Naive thymus-derived CD4-positive, alpha-beta T cell (primary cell): Measurements from ENCODE around the gene CCBE1. TPM values are rescaled to one million over a fixed set of nuclear protein-coding genes. Genes with fewer than 3 reads are reported as not detected.

ENCODE experiments used
- ATAC-seq: fragments of 150-1000 bp; cut with Tn5 transposase; 2 replicates; pipeline ENCODE4 v1.10.0; 2021; ENCODE audit warnings: mild to moderate bottlenecking, moderate library complexity
- CTCF ChIA-PET: fragments of 350-600 bp; sonication (Branson Sonifier 250); formaldehyde crosslinking; loops from one replicate; lab custom pipeline; 2021; ENCODE audit warnings: antibody characterized with exemption; lab: Charles Lee
- POLR2A ChIA-PET: fragments of 350-600 bp; sonication (Branson Sonifier 250); formaldehyde crosslinking; loops from one replicate; lab custom pipeline; 2021; ENCODE audit warnings: antibody characterized with exemption, inconsistent platforms; lab: Charles Lee
- DNase-seq, 9 donors: peaks; one replicate each; pipeline versions ENCODE4 v3.0.0 to v3.0.0-alpha.2; 2020 to 2022; ENCODE audit warnings: mixed read lengths in 1 of 9
- H3K27ac ChIP-seq: one replicate; pipeline ENCODE4 v1.7.0; 2013; ENCODE audit warnings: mild to moderate bottlenecking, low read depth, low read length, moderate library complexity
- H3K27me3 ChIP-seq, 2 donors: one replicate each; pipeline ENCODE4 v1.7.0; 2013; ENCODE audit warnings: low read length in 2 of 2, mild to moderate bottlenecking in 2 of 2, moderate library complexity in 2 of 2; ENCODE audit not compliant: control insufficient read depth in 2 of 2, insufficient read depth in 2 of 2
- H3K36me3 ChIP-seq, 3 experiments: 1 replicate in 2 of 3; 2 replicates in 1 of 3; pipeline ENCODE4 v1.7.0; 2013; ENCODE audit warnings: low read length in 3 of 3, mild to moderate bottlenecking in 3 of 3, moderate library complexity in 1 of 3; ENCODE audit not compliant: insufficient read depth in 3 of 3, control insufficient read depth in 2 of 3
- H3K4me1 ChIP-seq, 2 donors: one replicate each; pipeline ENCODE4 v1.7.0; 2013; ENCODE audit warnings: low read length in 2 of 2, mild to moderate bottlenecking in 2 of 2, moderate library complexity in 1 of 2; ENCODE audit not compliant: control insufficient read depth in 2 of 2, insufficient read depth in 2 of 2
- H3K4me3 ChIP-seq: 2 replicates; pipeline ENCODE4 v1.7.0; 2013; ENCODE audit warnings: mild to moderate bottlenecking, low read length
- H3K9me3 ChIP-seq, 3 experiments: 1 replicate in 2 of 3; 2 replicates in 1 of 3; pipeline ENCODE4 v1.7.0; 2013; ENCODE audit warnings: low read length in 3 of 3; ENCODE audit not compliant: control insufficient read depth in 2 of 3
- H3K27ac Mint-ChIP-seq, 9 donors: one replicate each; pipeline ENCODE4 v1.8.0; 2020 to 2022; ENCODE audit warnings: mixed read lengths in 9 of 9, mild to moderate bottlenecking in 8 of 9, moderate library complexity in 5 of 9, inconsistent platforms in 2 of 9
- H3K27me3 Mint-ChIP-seq, 5 donors: one replicate each; pipeline ENCODE4 v1.8.0; 2021 to 2022; ENCODE audit warnings: mixed read lengths in 5 of 5, mild to moderate bottlenecking in 1 of 5
- H3K36me3 Mint-ChIP-seq, 5 donors: one replicate each; pipeline ENCODE4 v1.8.0; 2020 to 2022; ENCODE audit warnings: mixed read lengths in 5 of 5, mild to moderate bottlenecking in 3 of 5, inconsistent platforms in 1 of 5
- H3K4me1 Mint-ChIP-seq, 7 donors: one replicate each; pipeline ENCODE4 v1.8.0; 2020 to 2022; ENCODE audit warnings: mixed read lengths in 7 of 7, mild to moderate bottlenecking in 3 of 7, inconsistent platforms in 1 of 7
- H3K4me3 Mint-ChIP-seq, 10 donors: one replicate each; pipeline ENCODE4 v1.8.0; 2020 to 2022; ENCODE audit warnings: mild to moderate bottlenecking in 10 of 10, mixed read lengths in 10 of 10, moderate library complexity in 6 of 10, inconsistent platforms in 2 of 10
- H3K9me3 Mint-ChIP-seq, 11 donors: one replicate each; pipeline ENCODE4 v1.8.0; 2020 to 2022; ENCODE audit warnings: mixed read lengths in 11 of 11, mild to moderate bottlenecking in 4 of 11, inconsistent platforms in 1 of 11, moderate library complexity in 1 of 11
- intact Hi-C, 2 donors: fragments of 100-400 bp; cut with micrococcal nuclease; formaldehyde crosslinking; loops; one replicate each; pipeline ENCODE4 v1.15.1; 2023
- polyA plus RNA-seq, 2 donors: library from polyadenylated mRNA; unstranded; fragments of 300-500 nt; fragmentation: Illumina TruSeq; gene quantifications; one replicate each; pipeline ENCODE4 v1.2.3, GENCODE V29; 2021
- total RNA-seq, 6 experiments: library from RNA in 5 of 6; stranded (reverse) in 5 of 6; gene quantifications; 1 replicate in 5 of 6; 2 replicates in 1 of 6; pipeline ENCODE4 v1.2.3 and lab custom pipeline; 2021 to 2026

Gene CCBE1
- not detected for total RNA-seq
- not detected for polyA plus RNA-seq
- 0.40 reads per million for total RNA-seq (lab: John Stamatoyannopoulos, UW)

DNA sequence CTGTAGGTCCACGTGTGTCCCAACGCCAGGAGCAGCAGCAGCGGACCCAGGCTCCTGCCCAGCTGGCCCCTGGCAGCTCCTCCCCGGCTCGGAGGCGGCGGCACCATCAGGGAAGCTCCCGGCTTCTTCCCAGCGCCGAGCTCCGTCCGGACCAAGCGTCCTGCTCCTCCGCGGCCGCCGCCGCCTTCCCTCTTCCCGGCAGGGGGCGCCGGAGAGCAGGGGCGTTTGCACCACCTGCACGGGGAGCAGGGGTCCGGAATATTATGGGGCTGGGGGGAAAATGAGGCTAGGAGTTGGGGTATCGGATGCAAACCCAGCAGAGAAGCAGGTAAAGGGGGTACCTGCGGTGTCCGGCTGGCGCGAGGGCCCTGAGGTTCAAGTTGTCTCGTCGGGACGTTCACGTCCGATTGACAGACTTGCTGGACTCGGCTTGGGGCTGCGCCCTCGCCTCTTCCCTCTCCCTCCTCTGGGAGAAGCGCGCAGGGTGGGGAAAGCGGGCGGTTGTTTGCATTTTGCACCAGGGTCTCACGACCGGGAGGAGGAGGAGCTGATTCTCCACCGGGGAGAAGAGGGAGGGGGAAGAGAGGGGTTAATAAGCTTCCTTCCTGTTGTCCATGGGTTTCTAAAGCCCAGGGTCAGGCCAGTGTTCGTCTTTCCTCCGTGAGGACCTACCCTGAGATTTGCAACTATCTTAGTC lies at the start of gene CCBE1:
CCBE1 (minus strand) TSS at position 188 of the 697 bp plus-strand sequence.
- POLR2A ChIA-PET: no interaction called here
- H3K4me1 Mint-ChIP-seq: peaks cover 0 to 12% (median 6%) of the 10 kb centered on the region in 7 donors
- peak within 1 kb of the TSS in 8 of 10 donors; percentile 13 to 62 (median 36) for H3K4me3 Mint-ChIP-seq
- no peak within 1 kb of the TSS for H3K27ac Mint-ChIP-seq
- H3K9me3 Mint-ChIP-seq: peaks cover 0 to 3% (median 0%) of the 10 kb centered on the region in 11 donors
- intact Hi-C loops: loop anchor here in 1 of 2 donors (1.0 to 10.0 kb wide), 3 partner anchors 126 to 850 kb away; partner anchors contain the start of gene RAX
- ATAC-seq (no peak), DNase-seq (peak in 1 of 9 donors; percentile 70)
- Histone ChIP-seq H3K9me3 (no peaks in the 10 kb centered on the region), H3K36me3 (no peaks in the 10 kb centered on the region), H3K27ac (no peak within 1 kb of the TSS), H3K4me3 (no peak within 1 kb of the TSS), H3K27me3 (peaks cover 0 to 8% of the 10 kb centered on the region in 2 donors), H3K4me1 (no peaks in the 10 kb centered on the region)
- peaks cover 43 to 66% (median 49%) of the 10 kb centered on the region in 5 donors for H3K27me3 Mint-ChIP-seq
- CTCF ChIA-PET: no interaction called here
- H3K36me3 Mint-ChIP-seq: peaks cover 0 to 9% (median 0%) of the 10 kb centered on the region in 5 donors

DNA sequence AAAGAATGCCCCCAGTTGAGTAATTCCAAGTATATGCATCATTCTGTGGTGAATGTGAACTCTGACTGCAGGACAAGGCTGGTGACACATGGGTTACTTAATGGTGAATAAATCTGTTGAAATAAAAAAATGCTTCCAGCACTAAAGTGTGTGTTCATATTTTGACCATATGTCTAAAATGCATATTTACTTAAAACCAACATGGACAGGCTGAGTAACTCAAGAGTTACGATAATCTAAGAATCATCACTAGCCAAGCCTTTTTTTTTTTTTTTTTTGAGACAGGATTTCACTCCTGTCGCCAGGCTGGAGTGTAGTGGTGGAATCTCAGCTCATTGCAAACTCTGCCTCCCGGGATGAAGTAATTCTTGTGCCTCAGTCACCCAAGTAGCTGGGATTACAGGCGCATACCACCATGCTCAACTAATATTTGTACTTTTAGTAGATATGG lies 47.1 kb upstream of the CCBE1 start:
- Mint-ChIP-seq H3K27me3 (peaks cover 0 to 17% (median 4%) of the 10 kb centered on the region in 5 donors), H3K36me3 (no peaks in the 10 kb centered on the region), H3K4me1 (no peaks in the 10 kb centered on the region), H3K9me3 (peaks cover 0 to 16% (median 3%) of the 10 kb centered on the region in 11 donors), H3K4me3 (no peak overlapping the region), H3K27ac (no peak overlapping the region)
- intact Hi-C loops: no loop called here
- ATAC-seq: no peak
- Histone ChIP-seq H3K4me3 (no peak overlapping the region), H3K27me3 (no peaks in the 10 kb centered on the region), H3K36me3 (no peaks in the 10 kb centered on the region), H3K27ac (no peak overlapping the region), H3K9me3 (no peaks in the 10 kb centered on the region), H3K4me1 (no peaks in the 10 kb centered on the region)
- DNase-seq: no peak
- ChIA-PET CTCF (no interaction called here), POLR2A (no interaction called here)

DNA sequence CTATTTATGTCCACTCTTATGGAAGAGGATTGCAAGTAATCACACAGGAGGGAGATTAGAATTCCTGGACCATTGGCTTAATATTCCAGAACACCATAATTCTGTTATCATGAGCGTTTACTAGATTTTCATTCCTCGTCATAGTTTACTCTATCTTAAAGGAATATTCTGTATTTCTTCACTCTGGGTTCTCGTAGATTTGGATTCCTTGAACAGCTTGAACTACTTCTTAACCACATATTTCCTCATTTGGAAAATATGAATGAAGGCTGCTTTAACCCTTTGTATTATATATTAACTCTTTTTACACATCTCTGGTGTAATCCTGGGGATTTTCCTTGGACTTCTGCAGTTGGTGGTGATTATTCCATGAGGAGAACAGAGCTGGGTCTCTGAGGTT lies 46.3 kb upstream of the CCBE1 start:
- H3K36me3 ChIP-seq: no peaks in the 10 kb centered on the region
- ChIA-PET CTCF (no interaction called here), POLR2A (no interaction called here)
- no peaks in the 10 kb centered on the region for H3K4me1 Mint-ChIP-seq
- H3K27ac Mint-ChIP-seq: no peak overlapping the region
- H3K27ac ChIP-seq: no peak overlapping the region
- H3K4me3 Mint-ChIP-seq: no peak overlapping the region
- no peaks in the 10 kb centered on the region for H3K4me1 ChIP-seq
- intact Hi-C loops: no loop called here
- DNase-seq (no peak), ATAC-seq (no peak)
- no peaks in the 10 kb centered on the region for H3K27me3 ChIP-seq
- H3K4me3 ChIP-seq: no peak overlapping the region
- peaks cover 0 to 5% (median 0%) of the 10 kb centered on the region in 5 donors for H3K36me3 Mint-ChIP-seq
- peaks cover 0 to 20% (median 6%) of the 10 kb centered on the region in 11 donors for H3K9me3 Mint-ChIP-seq
- H3K9me3 ChIP-seq: no peaks in the 10 kb centered on the region
- peaks cover 0 to 14% (median 2%) of the 10 kb centered on the region in 5 donors for H3K27me3 Mint-ChIP-seq

DNA sequence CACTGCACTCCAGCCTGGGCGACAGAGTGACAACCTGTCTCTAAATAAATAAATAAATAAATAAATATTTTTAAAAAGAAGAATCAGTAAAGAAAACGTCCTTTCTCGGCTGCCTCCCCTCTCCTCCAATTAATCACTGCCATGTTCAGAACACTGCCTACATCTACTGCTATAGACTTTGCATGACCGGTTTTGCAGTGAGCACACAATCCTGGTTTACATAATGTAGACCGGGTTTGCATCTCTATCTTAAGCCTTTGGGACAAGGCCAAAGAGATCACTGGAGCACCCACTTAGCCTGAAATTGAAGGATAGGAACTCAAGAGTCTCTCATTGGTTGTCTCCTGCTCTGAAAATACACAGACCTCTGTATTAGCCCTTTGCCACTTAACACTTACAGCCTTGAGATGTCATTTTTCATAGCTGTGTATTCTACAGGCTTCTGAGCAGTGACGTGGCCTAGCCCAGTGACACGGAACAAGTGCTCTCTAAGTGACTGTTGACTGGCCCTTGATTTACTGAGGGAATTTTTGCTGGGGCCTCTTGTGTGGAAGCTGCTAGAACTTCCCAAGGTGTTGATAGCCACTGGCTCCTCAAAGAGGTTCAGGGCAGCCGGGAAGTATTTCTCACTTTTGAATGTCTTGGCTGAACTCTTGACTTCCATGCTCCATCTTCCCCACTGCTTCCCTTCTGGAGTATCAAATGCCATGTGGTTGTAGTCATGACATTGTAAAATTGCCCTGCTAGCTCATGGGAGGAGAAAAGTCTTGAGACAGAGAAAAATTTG lies 45.3 kb upstream of the CCBE1 start:
- CTCF ChIA-PET: no interaction called here
- Mint-ChIP-seq H3K27me3 (peaks cover 0 to 6% (median 3%) of the 10 kb centered on the region in 5 donors), H3K4me3 (no peak overlapping the region), H3K4me1 (no peaks in the 10 kb centered on the region), H3K27ac (no peak overlapping the region), H3K9me3 (peaks cover 0 to 18% (median 7%) of the 10 kb centered on the region in 11 donors), H3K36me3 (peaks cover 0 to 6% (median 0%) of the 10 kb centered on the region in 5 donors)
- DNase-seq: no peak
- H3K9me3 ChIP-seq: no peaks in the 10 kb centered on the region
- intact Hi-C loops: no loop called here
- H3K27me3 ChIP-seq: no peaks in the 10 kb centered on the region
- no peaks in the 10 kb centered on the region for H3K4me1 ChIP-seq
- no peak overlapping the region for H3K4me3 ChIP-seq
- no peak for ATAC-seq
- POLR2A ChIA-PET: no interaction called here
- no peaks in the 10 kb centered on the region for H3K36me3 ChIP-seq
- no peak overlapping the region for H3K27ac ChIP-seq

DNA sequence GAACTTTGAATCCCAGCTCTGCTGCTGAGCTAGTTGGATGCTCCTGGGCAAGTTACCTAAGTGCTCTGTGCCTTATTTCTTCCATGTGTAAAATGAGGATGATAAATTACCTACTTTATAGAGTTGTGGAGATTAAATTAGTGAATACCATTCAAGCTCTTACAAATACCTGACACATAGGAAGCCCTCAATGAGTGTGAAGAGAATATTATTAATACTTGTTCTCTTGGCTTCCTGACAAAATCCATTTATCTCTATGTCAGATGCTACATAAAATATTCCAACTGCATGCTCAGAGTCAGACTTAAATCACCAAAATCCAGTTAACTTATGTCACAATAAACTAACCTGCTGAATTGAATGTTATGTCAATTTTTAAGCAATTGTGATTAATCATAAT lies 42.9 kb upstream of the CCBE1 start:
- no peaks in the 10 kb centered on the region for H3K4me1 Mint-ChIP-seq

DNA sequence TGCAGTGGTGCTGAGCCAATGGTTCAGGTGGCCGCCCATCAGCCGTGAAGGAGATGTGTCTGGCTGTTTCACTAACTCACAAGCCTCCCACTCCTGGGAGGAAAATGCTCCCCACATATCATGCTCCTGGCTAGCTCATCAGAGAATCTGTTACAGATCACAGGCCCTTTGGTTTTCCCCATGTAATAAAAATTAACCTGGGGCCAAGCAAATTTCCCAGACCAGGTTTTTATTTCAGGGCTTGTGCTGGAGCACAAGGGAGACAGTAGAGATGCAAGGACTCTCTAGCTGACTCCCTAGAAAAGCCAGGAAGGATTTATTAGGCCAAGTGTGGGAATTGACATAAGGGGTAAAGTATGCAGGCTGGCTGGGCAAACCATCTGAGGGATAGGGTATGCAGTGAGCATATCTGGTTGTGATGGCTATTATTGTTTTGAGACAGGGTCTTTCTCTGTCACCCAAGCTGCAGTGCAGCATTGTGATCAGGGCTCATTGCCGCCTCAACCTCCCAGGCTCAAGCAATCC lies 40.6 kb upstream of the CCBE1 start:
- H3K36me3 Mint-ChIP-seq: peaks cover 0 to 6% (median 0%) of the 10 kb centered on the region in 5 donors
- no peak overlapping the region for H3K4me3 Mint-ChIP-seq
- Histone ChIP-seq H3K27ac (no peak overlapping the region), H3K4me1 (no peaks in the 10 kb centered on the region), H3K4me3 (no peak overlapping the region), H3K9me3 (no peaks in the 10 kb centered on the region), H3K27me3 (no peaks in the 10 kb centered on the region), H3K36me3 (no peaks in the 10 kb centered on the region)
- peaks cover 0 to 18% (median 7%) of the 10 kb centered on the region in 11 donors for H3K9me3 Mint-ChIP-seq
- ATAC-seq (no peak), DNase-seq (no peak)
- H3K27me3 Mint-ChIP-seq: peaks cover 0 to 9% (median 3%) of the 10 kb centered on the region in 5 donors
- CTCF ChIA-PET: no interaction called here
- POLR2A ChIA-PET: no interaction called here
- no peak overlapping the region for H3K27ac Mint-ChIP-seq
- H3K4me1 Mint-ChIP-seq: no peaks in the 10 kb centered on the region
- intact Hi-C loops: no loop called here

More for the DNA sequence above, 42.9 kb upstream of the CCBE1 start:
- intact Hi-C loops: no loop called here
- no peaks in the 10 kb centered on the region for H3K4me1 ChIP-seq
- no peak for ATAC-seq
- no peak overlapping the region for H3K27ac Mint-ChIP-seq
- peaks cover 0 to 6% (median 0%) of the 10 kb centered on the region in 5 donors for H3K36me3 Mint-ChIP-seq
- no peak overlapping the region for H3K27ac ChIP-seq
- DNase-seq: no peak
- no peaks in the 10 kb centered on the region for H3K36me3 ChIP-seq
- peaks cover 0 to 7% (median 0%) of the 10 kb centered on the region in 5 donors for H3K27me3 Mint-ChIP-seq
- H3K4me3 Mint-ChIP-seq: no peak overlapping the region
- H3K9me3 ChIP-seq: no peaks in the 10 kb centered on the region
- H3K9me3 Mint-ChIP-seq: peaks cover 0 to 18% (median 7%) of the 10 kb centered on the region in 11 donors
- ChIA-PET CTCF (no interaction called here), POLR2A (no interaction called here)
- H3K27me3 ChIP-seq: no peaks in the 10 kb centered on the region
- H3K4me3 ChIP-seq: no peak overlapping the region
